ENCODE data around the gene ADAMTSL5.

DNA sequence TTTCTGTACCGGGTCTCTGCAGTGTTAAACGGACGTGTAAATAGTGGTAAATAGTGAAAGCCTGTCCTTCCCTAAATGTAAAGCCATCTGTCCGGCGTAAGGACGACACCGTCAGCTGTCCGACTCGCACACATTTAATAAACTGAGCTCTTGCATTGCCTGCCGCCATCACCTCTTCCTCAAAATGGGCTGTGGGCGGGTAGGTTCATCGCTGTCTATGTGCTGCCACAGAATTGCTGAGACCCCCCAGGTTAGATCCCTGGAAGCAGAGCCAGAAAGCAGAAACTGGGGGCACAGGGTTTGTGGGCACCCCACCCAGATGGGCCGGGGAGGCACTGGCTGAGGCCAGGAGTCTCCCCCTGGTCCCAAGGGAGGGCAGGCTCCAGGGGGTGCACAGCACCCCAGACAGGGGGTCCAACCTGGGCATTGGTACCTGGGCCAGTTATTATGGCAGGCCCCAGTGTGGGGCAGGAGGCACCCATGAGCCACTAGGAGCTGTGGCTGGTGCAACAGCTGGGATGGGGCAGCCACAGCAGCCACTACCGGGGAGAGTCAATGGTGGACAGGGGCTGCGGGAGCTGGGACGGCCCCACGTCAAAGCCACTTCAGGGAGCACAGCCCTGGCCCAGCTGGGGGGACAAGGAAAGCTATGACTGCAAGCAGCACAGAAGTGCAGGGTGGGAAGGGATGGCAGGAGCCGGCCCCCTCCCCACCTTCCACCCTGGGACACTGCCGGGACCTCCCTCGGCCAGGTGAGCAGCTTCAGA lies 39.6 kb downstream of the ADAMTSL5 start:
- no peak for TF ChIP-seq POLR2AphosphoS5 (IDR thresholded peaks at IDR 0.05)
- TF ChIP-seq CTCF (IDR thresholded peaks at IDR 0.05), result no peak
- no peak for TF ChIP-seq EP300 (IDR thresholded peaks at IDR 0.05)
- TF ChIP-seq POLR2A (IDR thresholded peaks at IDR 0.05), result no peak

Data from stomach (tissue), 4 donors.